HepG2 (cell line): ENCODE data around the gene C1QL4. TPM values are rescaled to one million over a fixed set of nuclear protein-coding genes. Genes with fewer than 3 reads are reported as not detected.

Experiments used
- ATAC-seq: fragments of 200-7000 bp; cut with Tn5 transposase; 3 replicates; pipeline ENCODE4 v1.9.1; 2020; ENCODE audit warnings: mild to moderate bottlenecking, moderate library complexity
- BruUV-seq: library from RNA; stranded (reverse); fragments of 400-500 nt; replicated peaks from 2 replicates; lab custom pipeline; 2021; lab: Mats Ljungman, UMichigan
- CTCF ChIA-PET: fragments of 300-600 bp; formaldehyde crosslinking; extraction: SDS; loops from one replicate; lab custom pipeline; 2021; ENCODE audit warnings: low total read pairs, inconsistent platforms, low intra/inter-chr PET ratio; lab: Yijun Ruan, JAX
- POLR2A ChIA-PET: fragments of 350-600 bp; sonication (Branson Sonifier 250); formaldehyde crosslinking; loops from one replicate; lab custom pipeline; 2020; ENCODE audit warnings: antibody characterized with exemption, inconsistent platforms; lab: Yijun Ruan, JAX
- DNase-seq: peaks from one replicate; pipeline ENCODE4 v3.0.0-alpha.2; 2015; ENCODE audit warnings: low spot score
- FAIRE-seq: peaks from 3 replicates; lab custom pipeline; 2011; peaks lifted over from hg19 to GRCh38; lab: Jason Lieb, UNC
- H2AFZ ChIP-seq: one replicate; pipeline ENCODE4 v1.6.1; 2011; ENCODE audit warnings: low read length, inconsistent platforms
- H3K27ac ChIP-seq: fragments of 300-600 bp; 3 replicates; pipeline ENCODE4 v1.8.0; 2011; ENCODE audit warnings: mixed run types, mild to moderate bottlenecking, mixed read lengths, low read length, inconsistent platforms; ENCODE audit not compliant: insufficient read depth; ENCODE audit errors: extremely low read length
- H3K27me3 ChIP-seq, 2 experiments: fragments of 200-600 bp in 1 of 2; 2 replicates in 1 of 2; 3 replicates in 1 of 2; pipeline versions ENCODE4 v1.6.0 to v1.8.0; 2011; ENCODE audit warnings: low read length in 2 of 2, mild to moderate bottlenecking in 2 of 2, moderate library complexity in 2 of 2, inconsistent platforms in 1 of 2; ENCODE audit not compliant: insufficient read depth in 2 of 2, control insufficient read depth in 1 of 2
- H3K36me3 ChIP-seq, 2 experiments: fragments of 200-600 bp in 1 of 2; replicated peaks in 1 of 2; 2 replicates in 1 of 2; 3 replicates in 1 of 2; pipeline versions ENCODE4 v1.5.1 to v1.8.0; 2011; ENCODE audit warnings: low read length in 2 of 2, inconsistent platforms in 1 of 2; ENCODE audit not compliant: insufficient read depth in 2 of 2, control insufficient read depth in 1 of 2
- H3K4me1 ChIP-seq: 2 replicates; pipeline ENCODE4 v1.5.1; 2012; ENCODE audit warnings: low read length, inconsistent platforms; ENCODE audit not compliant: insufficient read depth
- H3K4me2 ChIP-seq: 2 replicates; pipeline ENCODE4 v1.6.0; 2011; ENCODE audit warnings: low read depth, low read length, inconsistent platforms
- H3K4me3 ChIP-seq, 3 experiments: fragments of 200-600 bp in 1 of 3; sonication (generic), shearing (Covaris generic) in 1 of 3; replicated peaks in 1 of 3; 2 replicates each; pipeline ENCODE4 v1.5.1; 2011 to 2016; ENCODE audit warnings: low read length in 3 of 3, inconsistent platforms in 2 of 3, low read depth in 2 of 3, mild to moderate bottlenecking in 2 of 3, control low read depth in 1 of 3, mixed read lengths in 1 of 3; ENCODE audit not compliant: insufficient read depth in 1 of 3
- H3K79me2 ChIP-seq: one replicate; pipeline ENCODE4 v1.6.1; 2011; ENCODE audit warnings: low read length, inconsistent platforms; ENCODE audit not compliant: insufficient read depth
- H3K9ac ChIP-seq: 2 replicates; pipeline ENCODE4 v1.6.0; 2011; ENCODE audit warnings: mild to moderate bottlenecking, low read depth, low read length, inconsistent platforms; ENCODE audit not compliant: insufficient read depth
- H3K9me3 ChIP-seq: 2 replicates; pipeline ENCODE4 v1.5.1; 2012; ENCODE audit warnings: mild to moderate bottlenecking, low read length
- H4K20me1 ChIP-seq: 2 replicates; pipeline ENCODE4 v1.6.0; 2011; ENCODE audit warnings: inconsistent platforms, mild to moderate bottlenecking, low read length, moderate library complexity; ENCODE audit not compliant: insufficient read depth
- BRD4 ChIP-seq: sonication (generic); formaldehyde crosslinking; IDR thresholded peaks from 2 replicates; pipeline ENCODE4 v1.4.0; 2020; ENCODE audit warnings: missing genetic modification reagents
- RFXAP ChIP-seq: sonication (generic); formaldehyde crosslinking; IDR thresholded peaks from 2 replicates; pipeline ENCODE4 v1.4.0; 2020; ENCODE audit warnings: missing genetic modification reagents, borderline replicate concordance
- SALL2 ChIP-seq: sonication (generic); formaldehyde crosslinking; IDR thresholded peaks from 2 replicates; pipeline ENCODE4 v1.8.1; 2023; ENCODE audit warnings: mild to moderate bottlenecking, missing genetic modification reagents, inconsistent platforms
- SRY ChIP-seq: sonication (generic); formaldehyde crosslinking; IDR thresholded peaks from 2 replicates; pipeline ENCODE4 v1.8.0; 2022; ENCODE audit warnings: mild to moderate bottlenecking, missing genetic modification reagents
- YY1 ChIP-seq: IDR thresholded peaks from 2 replicates; pipeline ENCODE4 v1.6.1; 2011; ENCODE audit warnings: low read length, low read depth, moderate library complexity, mild to moderate bottlenecking; ENCODE audit not compliant: insufficient read depth, insufficient replicate concordance
- ZNF432 ChIP-seq: sonication (generic); formaldehyde crosslinking; IDR thresholded peaks from 2 replicates; pipeline ENCODE4 v1.5.0; 2020; ENCODE audit warnings: missing genetic modification reagents, mild to moderate bottlenecking, borderline replicate concordance
- ZNF564 ChIP-seq: sonication (generic); formaldehyde crosslinking; IDR thresholded peaks from 2 replicates; pipeline ENCODE4 v1.8.1; 2023; ENCODE audit warnings: mild to moderate bottlenecking, missing genetic modification reagents
- ZNF777 ChIP-seq: sonication (generic); formaldehyde crosslinking; IDR thresholded peaks from 2 replicates; pipeline ENCODE4 v1.4.0; 2020; ENCODE audit warnings: missing genetic modification reagents
- ZNF878 ChIP-seq: sonication (generic); formaldehyde crosslinking; IDR thresholded peaks from 2 replicates; pipeline ENCODE4 v1.8.1; 2023; ENCODE audit warnings: mild to moderate bottlenecking, missing genetic modification reagents, moderate library complexity
- WGBS: methylation state at CpG from one replicate; pipeline ENCODE4 v1.1.6; 2017; ENCODE audit warnings: low lambda C conversion rate; 5-methylcytosine and 5-hydroxymethylcytosine counted together
- in situ Hi-C: cut with HindIII; loops from 2 replicates; pipeline ENCODE4 v1.10.0; 2017; ENCODE audit warnings: low pct_unique_long_range_greater_than_20kb; ENCODE audit not compliant: extremely low pct_ligation_motif_present
- intact Hi-C: fragments of 100-400 bp; cut with micrococcal nuclease; formaldehyde crosslinking; loops from one replicate; pipeline ENCODE4 v1.10.0; 2022; ENCODE audit not compliant: unreplicated experiment
- polyA plus RNA-seq, 8 experiments: library from polyadenylated mRNA; depleted of rRNA in 3 of 8; stranded (reverse) in 7 of 8; unstranded in 1 of 8; fragments of >200 nt; fragmentation: Illumina TruSeq in 4 of 8; extraction: Trizol in 4 of 8; gene quantifications; 2 replicates each; pipeline versions ENCODE4 v1.2.1 to v1.2.3, GENCODE V29; 2011 to 2016; ENCODE audit warnings: low read depth in 4 of 8, missing spikeins in 1 of 8, mixed read lengths in 1 of 8; ENCODE audit not compliant: insufficient read depth in 1 of 8
- total RNA-seq, 5 experiments: library from RNA; depleted of rRNA; stranded (reverse); fragments of >200 nt; fragmentation: Illumina TruSeq; extraction: Trizol; gene quantifications; 2 replicates each; pipeline ENCODE4 v1.2.3, GENCODE V29; 2016; ENCODE audit warnings: low read depth in 1 of 5
- TF ChIP-seq, protein P1 (sequence below): sonication (generic); formaldehyde crosslinking; IDR thresholded peaks from one replicate; pipeline ENCODE4 v1.5.1; 2020; ENCODE audit warnings: mild to moderate bottlenecking, missing genetic modification reagents; ENCODE audit errors: not compliant biosample characterization

Gene C1QL4
- total and polyA plus RNA-seq, 2 of the 13 experiments (the other 11 are each of a cell fraction or from before 2014, with no cell fraction given), result 0.03 TPM; not detected in 1

DNA sequence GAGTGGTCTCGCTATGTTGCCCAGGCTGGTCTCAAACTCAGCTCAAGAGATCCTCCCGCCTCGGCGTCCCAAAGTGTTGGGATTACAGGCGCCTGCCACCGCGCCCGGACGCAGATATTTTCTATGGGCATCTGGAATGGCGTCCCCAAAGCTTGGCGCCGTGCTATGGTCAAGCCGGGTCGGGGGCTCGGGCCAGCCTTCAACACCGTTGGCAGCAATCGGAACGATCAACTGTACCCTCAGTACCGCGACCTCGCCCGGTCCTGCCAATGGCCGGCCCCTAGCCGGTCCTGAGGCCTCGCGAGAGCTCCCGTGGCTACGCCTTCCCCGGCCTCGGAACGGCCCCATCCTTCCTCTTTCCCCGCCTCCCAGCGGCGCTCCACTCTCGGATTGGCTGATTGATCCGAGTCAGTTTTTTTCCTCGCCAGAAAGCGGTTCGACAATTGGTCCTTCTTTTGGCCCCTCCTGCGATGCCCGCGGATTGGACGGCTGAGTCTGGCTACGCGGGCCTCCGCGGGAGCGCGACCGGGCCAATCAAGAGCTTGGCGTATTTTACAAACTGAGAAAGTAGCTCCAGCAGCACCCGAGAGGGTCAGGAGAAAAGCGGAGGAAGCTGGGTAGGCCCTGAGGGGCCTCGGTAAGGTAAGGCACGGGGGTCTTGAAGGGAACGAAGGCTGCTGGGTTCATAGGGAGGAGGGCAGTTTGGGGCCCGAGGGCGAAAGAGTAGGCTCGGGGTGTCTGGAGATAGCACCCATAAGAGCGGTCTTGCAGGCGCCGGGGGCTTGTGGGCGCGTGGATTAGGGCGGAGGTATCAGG, 14.1 kb downstream of the C1QL4 start, which contains the start of gene TROAP:
Gene TROAP (plus strand): TSS at position 548 of the 816 bp plus-strand sequence. CDS start 354 bp downstream, outside the sequence.
- DNase-seq (peak; percentile 97), ATAC-seq (peak; percentile 99), FAIRE-seq (peak; percentile 91)
- Histone ChIP-seq H3K4me1 (peaks cover 15% of the 10 kb centered on the region), H3K27ac (peak within 1 kb of the TSS; percentile 75), H3K9ac (peak within 1 kb of the TSS; percentile 86), H3K4me3 (peak within 1 kb of the TSS; percentile 81 to 98 (median 96)), H4K20me1 (no peaks in the 10 kb centered on the region), H3K79me2 (peaks cover 8% of the 10 kb centered on the region), H2AFZ (peak within 1 kb of the TSS; percentile 54), H3K27me3 (peaks cover 0 to 4% of the 10 kb centered on the region in 2 experiments; a peak in 1 of 5 replicates), H3K4me2 (peak within 1 kb of the TSS; percentile 95), H3K9me3 (no peaks in the 10 kb centered on the region), H3K36me3 (peaks cover 10 to 22% of the 10 kb centered on the region in 2 experiments)
- BruUV-seq, result no TSS peak
- CTCF ChIA-PET, result no interaction called here
- intact Hi-C loops (loop anchor here (1.0 kb wide), 1 partner anchor 24 kb away; no protein-coding TSS in a partner anchor), in situ Hi-C loops (no loop called here)
- POLR2A ChIA-PET, result interaction anchor here (0.6 to 2.2 kb wide), 20 partner anchors 9 to 418 kb away, joined by 3 to 18 read pairs (median 4); partner anchors contain the start of genes DNAJC22, MCRS1, PRPF40B and SPATS2
- 3% methylated on average over 26 of the region's 65 CpGs for WGBS
- TF ChIP-seq ZNF777 (CRISPR knock-in tag) (no peak), RFXAP (peak; percentile 75; the same call in 1 of the 2 replicates), SRY (CRISPR knock-in tag) (peak; percentile 44; the same call in 1 of the 2 replicates), ZNF564 (CRISPR knock-in tag) (no peak), BRD4 (CRISPR knock-in tag) (peak; percentile 60; the same call in 1 of the 2 replicates), YY1 (peak; percentile 88), ZNF878 (CRISPR knock-in tag) (peak; percentile 97; the same call in 1 of the 2 replicates), SALL2 (CRISPR knock-in tag) (0 out of 2 replicates have a peak, but pooled peaks have one; percentile 29), ZNF432 (CRISPR knock-in tag) (no peak)
- TF ChIP-seq, protein P1, sequence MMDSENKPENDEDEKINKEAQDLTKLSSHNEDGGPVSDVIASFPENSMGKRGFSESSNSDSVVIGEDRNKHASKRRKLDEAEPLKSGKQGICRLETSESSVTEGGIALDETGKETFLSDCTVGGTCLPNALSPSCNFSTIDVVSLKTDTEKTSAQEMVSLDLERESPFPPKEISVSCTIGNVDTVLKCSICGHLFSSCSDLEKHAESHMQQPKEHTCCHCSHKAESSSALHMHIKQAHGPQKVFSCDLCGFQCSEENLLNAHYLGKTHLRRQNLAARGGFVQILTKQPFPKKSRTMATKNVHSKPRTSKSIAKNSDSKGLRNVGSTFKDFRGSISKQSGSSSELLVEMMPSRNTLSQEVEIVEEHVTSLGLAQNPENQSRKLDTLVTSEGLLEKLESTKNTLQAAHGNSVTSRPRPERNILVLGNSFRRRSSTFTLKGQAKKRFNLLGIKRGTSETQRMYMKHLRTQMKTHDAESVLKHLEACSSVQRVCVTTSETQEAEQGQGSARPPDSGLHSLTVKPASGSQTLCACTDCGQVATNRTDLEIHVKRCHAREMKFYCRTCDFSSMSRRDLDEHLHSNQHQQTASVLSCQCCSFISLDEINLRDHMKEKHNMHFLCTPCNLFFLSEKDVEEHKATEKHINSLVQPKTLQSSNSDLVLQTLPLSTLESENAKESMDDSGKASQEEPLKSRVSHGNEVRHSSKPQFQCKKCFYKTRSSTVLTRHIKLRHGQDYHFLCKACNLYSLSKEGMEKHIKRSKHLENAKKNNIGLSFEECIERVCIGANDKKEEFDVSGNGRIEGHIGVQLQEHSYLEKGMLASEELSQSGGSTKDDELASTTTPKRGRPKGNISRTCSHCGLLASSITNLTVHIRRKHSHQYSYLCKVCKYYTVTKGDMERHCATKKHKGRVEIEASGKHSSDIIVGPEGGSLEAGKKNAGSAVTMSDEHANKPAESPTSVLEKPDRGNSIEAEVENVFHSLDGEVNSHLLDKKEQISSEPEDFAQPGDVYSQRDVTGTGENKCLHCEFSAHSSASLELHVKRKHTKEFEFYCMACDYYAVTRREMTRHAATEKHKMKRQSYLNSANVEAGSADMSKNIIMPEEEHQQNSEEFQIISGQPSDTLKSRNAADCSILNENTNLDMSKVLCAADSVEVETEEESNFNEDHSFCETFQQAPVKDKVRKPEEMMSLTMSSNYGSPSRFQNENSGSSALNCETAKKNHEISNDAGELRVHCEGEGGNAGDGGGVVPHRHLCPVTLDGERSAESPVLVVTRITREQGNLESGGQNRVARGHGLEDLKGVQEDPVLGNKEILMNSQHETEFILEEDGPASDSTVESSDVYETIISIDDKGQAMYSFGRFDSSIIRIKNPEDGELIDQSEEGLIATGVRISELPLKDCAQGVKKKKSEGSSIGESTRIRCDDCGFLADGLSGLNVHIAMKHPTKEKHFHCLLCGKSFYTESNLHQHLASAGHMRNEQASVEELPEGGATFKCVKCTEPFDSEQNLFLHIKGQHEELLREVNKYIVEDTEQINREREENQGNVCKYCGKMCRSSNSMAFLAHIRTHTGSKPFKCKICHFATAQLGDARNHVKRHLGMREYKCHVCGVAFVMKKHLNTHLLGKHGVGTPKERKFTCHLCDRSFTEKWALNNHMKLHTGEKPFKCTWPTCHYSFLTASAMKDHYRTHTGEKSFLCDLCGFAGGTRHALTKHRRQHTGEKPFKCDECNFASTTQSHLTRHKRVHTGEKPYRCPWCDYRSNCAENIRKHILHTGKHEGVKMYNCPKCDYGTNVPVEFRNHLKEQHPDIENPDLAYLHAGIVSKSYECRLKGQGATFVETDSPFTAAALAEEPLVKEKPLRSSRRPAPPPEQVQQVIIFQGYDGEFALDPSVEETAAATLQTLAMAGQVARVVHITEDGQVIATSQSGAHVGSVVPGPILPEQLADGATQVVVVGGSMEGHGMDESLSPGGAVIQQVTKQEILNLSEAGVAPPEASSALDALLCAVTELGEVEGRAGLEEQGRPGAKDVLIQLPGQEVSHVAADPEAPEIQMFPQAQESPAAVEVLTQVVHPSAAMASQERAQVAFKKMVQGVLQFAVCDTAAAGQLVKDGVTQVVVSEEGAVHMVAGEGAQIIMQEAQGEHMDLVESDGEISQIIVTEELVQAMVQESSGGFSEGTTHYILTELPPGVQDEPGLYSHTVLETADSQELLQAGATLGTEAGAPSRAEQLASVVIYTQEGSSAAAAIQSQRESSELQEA (CRISPR knock-in tag), result peak; percentile 49
